ENCODE measurements around the gene TCAF1. TPM values are rescaled to one million over a fixed set of nuclear protein-coding genes. Genes with fewer than 3 reads are reported as not detected.
"Not testable (repeated sequence)": the region's sequence is repeated elsewhere in the genome, so short reads cannot be mapped to it uniquely, and the experiment has no call there.

The TCAF1 gene
- total RNA-seq, 2 donors from 2014 or later: 67.7 to 123 TPM

- H3K4me3 Mint-ChIP-seq; H3K4me1 ChIP-seq (ENCODE audit: control insufficient read depth, insufficient read depth, low read length); H3K9me3 ChIP-seq (ENCODE audit: control insufficient read depth, low read length); H3K4me3 ChIP-seq (ENCODE audit: low read length); DNase-seq; H3K27me3 ChIP-seq (ENCODE audit: control insufficient read depth, insufficient read depth, low read length, poor library complexity, severe bottlenecking); H3K27ac Mint-ChIP-seq; H3K4me1 Mint-ChIP-seq; H3K36me3 ChIP-seq (ENCODE audit: control insufficient read depth, insufficient read depth, low read length); H3K36me3 Mint-ChIP-seq (ENCODE audit: low read depth); H3K27me3 Mint-ChIP-seq (ENCODE audit: insufficient read depth); H3K9ac ChIP-seq (ENCODE audit: extremely low read depth, low read length, poor library complexity, severe bottlenecking); H3K9me3 Mint-ChIP-seq; H3K27ac ChIP-seq (ENCODE audit: low read depth, low read length): not testable (repeated sequence)
- TF ChIP-seq CTCF (conservative IDR thresholded peaks at IDR 0.05): peak; percentile 70
- 0% methylated on average over 11 to 14 of the region's 24 CpGs for WGBS, 2 experiments (ENCODE audit: insufficient coverage in 1 of 2, insufficient read length in 1 of 2)
Observed at GRCh38 chr7:143837223-143837622, 64.8 kb downstream of the TCAF1 start.

- H3K9me3 Mint-ChIP-seq; H3K4me3 ChIP-seq (ENCODE audit: low read length); H3K27ac Mint-ChIP-seq; H3K9ac ChIP-seq (ENCODE audit: extremely low read depth, low read length, poor library complexity, severe bottlenecking); H3K36me3 ChIP-seq (ENCODE audit: control insufficient read depth, insufficient read depth, low read length); H3K27me3 ChIP-seq (ENCODE audit: control insufficient read depth, insufficient read depth, low read length, poor library complexity, severe bottlenecking); H3K27me3 Mint-ChIP-seq (ENCODE audit: insufficient read depth); H3K9me3 ChIP-seq (ENCODE audit: control insufficient read depth, low read length); H3K27ac ChIP-seq (ENCODE audit: low read depth, low read length); H3K4me1 ChIP-seq (ENCODE audit: control insufficient read depth, insufficient read depth, low read length); DNase-seq; H3K36me3 Mint-ChIP-seq (ENCODE audit: low read depth); H3K4me1 Mint-ChIP-seq: not testable (repeated sequence)
- 0% methylated on average over 13 of the region's 38 CpGs; no CpG with 5 or more reads in 1 of the 2 experiments for WGBS, 2 experiments (ENCODE audit: insufficient coverage in 1 of 2, insufficient read length in 1 of 2)
- peak overlapping the region; percentile 37 for H3K4me3 Mint-ChIP-seq
Observed at GRCh38 chr7:143836622-143837021, 65.4 kb downstream of the TCAF1 start.

GRCh38 chr7:143836088-143836487, 65.9 kb downstream of the TCAF1 start:
- H3K27me3 ChIP-seq (ENCODE audit: control insufficient read depth, insufficient read depth, low read length, poor library complexity, severe bottlenecking); H3K27ac ChIP-seq (ENCODE audit: low read depth, low read length); H3K4me1 Mint-ChIP-seq; H3K9ac ChIP-seq (ENCODE audit: extremely low read depth, low read length, poor library complexity, severe bottlenecking); H3K27ac Mint-ChIP-seq; DNase-seq; H3K36me3 ChIP-seq (ENCODE audit: control insufficient read depth, insufficient read depth, low read length); H3K9me3 ChIP-seq (ENCODE audit: control insufficient read depth, low read length); H3K36me3 Mint-ChIP-seq (ENCODE audit: low read depth); H3K27me3 Mint-ChIP-seq (ENCODE audit: insufficient read depth); H3K4me3 ChIP-seq (ENCODE audit: low read length); H3K4me1 ChIP-seq (ENCODE audit: control insufficient read depth, insufficient read depth, low read length); H3K9me3 Mint-ChIP-seq: not testable (repeated sequence)
- peak overlapping the region; percentile 37 for H3K4me3 Mint-ChIP-seq
- WGBS, 2 experiments (ENCODE audit: insufficient coverage in 1 of 2, insufficient read length in 1 of 2): no CpG with 5 or more reads among the region's 17 CpGs

- H3K4me1 Mint-ChIP-seq; H3K4me1 ChIP-seq (ENCODE audit: control insufficient read depth, insufficient read depth, low read length); H3K27me3 ChIP-seq (ENCODE audit: control insufficient read depth, insufficient read depth, low read length, poor library complexity, severe bottlenecking); H3K9me3 Mint-ChIP-seq; H3K27ac ChIP-seq (ENCODE audit: low read depth, low read length); H3K4me3 ChIP-seq (ENCODE audit: low read length); H3K9me3 ChIP-seq (ENCODE audit: control insufficient read depth, low read length); H3K4me3 Mint-ChIP-seq; DNase-seq; H3K9ac ChIP-seq (ENCODE audit: extremely low read depth, low read length, poor library complexity, severe bottlenecking); H3K27me3 Mint-ChIP-seq (ENCODE audit: insufficient read depth); H3K36me3 ChIP-seq (ENCODE audit: control insufficient read depth, insufficient read depth, low read length); H3K27ac Mint-ChIP-seq; H3K36me3 Mint-ChIP-seq (ENCODE audit: low read depth): not testable (repeated sequence)
- WGBS, 2 experiments (ENCODE audit: insufficient coverage in 1 of 2, insufficient read length in 1 of 2): no CpG with 5 or more reads among the region's 5 CpGs
Observed at GRCh38 chr7:143826578-143826977, 75.4 kb downstream of the TCAF1 start.

GRCh38 chr7:143824295-143825135, 77.5 kb downstream of the TCAF1 start:
- WGBS, 2 experiments (ENCODE audit: insufficient coverage in 1 of 2, insufficient read length in 1 of 2): no CpG with 5 or more reads among the region's 7 CpGs
- H3K4me1 Mint-ChIP-seq; H3K9me3 ChIP-seq (ENCODE audit: control insufficient read depth, low read length); H3K4me3 ChIP-seq (ENCODE audit: low read length); H3K4me3 Mint-ChIP-seq; H3K36me3 Mint-ChIP-seq (ENCODE audit: low read depth); H3K27ac Mint-ChIP-seq; H3K27me3 ChIP-seq (ENCODE audit: control insufficient read depth, insufficient read depth, low read length, poor library complexity, severe bottlenecking); H3K36me3 ChIP-seq (ENCODE audit: control insufficient read depth, insufficient read depth, low read length); H3K27ac ChIP-seq (ENCODE audit: low read depth, low read length); H3K9ac ChIP-seq (ENCODE audit: extremely low read depth, low read length, poor library complexity, severe bottlenecking); H3K27me3 Mint-ChIP-seq (ENCODE audit: insufficient read depth); H3K4me1 ChIP-seq (ENCODE audit: control insufficient read depth, insufficient read depth, low read length); DNase-seq; H3K9me3 Mint-ChIP-seq: not testable (repeated sequence)

- H3K9ac ChIP-seq (ENCODE audit: extremely low read depth, low read length, poor library complexity, severe bottlenecking); H3K27ac ChIP-seq (ENCODE audit: low read depth, low read length); H3K4me3 ChIP-seq (ENCODE audit: low read length); H3K27me3 ChIP-seq (ENCODE audit: control insufficient read depth, insufficient read depth, low read length, poor library complexity, severe bottlenecking); H3K9me3 Mint-ChIP-seq; H3K9me3 ChIP-seq (ENCODE audit: control insufficient read depth, low read length); H3K4me3 Mint-ChIP-seq; H3K36me3 Mint-ChIP-seq (ENCODE audit: low read depth); H3K4me1 ChIP-seq (ENCODE audit: control insufficient read depth, insufficient read depth, low read length); H3K27me3 Mint-ChIP-seq (ENCODE audit: insufficient read depth); H3K36me3 ChIP-seq (ENCODE audit: control insufficient read depth, insufficient read depth, low read length); H3K27ac Mint-ChIP-seq; DNase-seq; H3K4me1 Mint-ChIP-seq: not testable (repeated sequence)
- no CpG with 5 or more reads among the region's 3 CpGs for WGBS, 2 experiments (ENCODE audit: insufficient coverage in 1 of 2, insufficient read length in 1 of 2)
Observed at GRCh38 chr7:143823634-143824294, 78.2 kb downstream of the TCAF1 start.

Measured in endodermal cell (in vitro differentiated cells).